Measurements from ENCODE around the gene CTNNA1. TPM values are rescaled to one million over a fixed set of nuclear protein-coding genes. Genes with fewer than 3 reads are reported as not detected.

The CTNNA1 gene
- total and polyA plus RNA-seq, 2 donors (not counting 3 experiments of a cell fraction or from before 2014, with no cell fraction given) = 156 to 394 TPM

DNA sequence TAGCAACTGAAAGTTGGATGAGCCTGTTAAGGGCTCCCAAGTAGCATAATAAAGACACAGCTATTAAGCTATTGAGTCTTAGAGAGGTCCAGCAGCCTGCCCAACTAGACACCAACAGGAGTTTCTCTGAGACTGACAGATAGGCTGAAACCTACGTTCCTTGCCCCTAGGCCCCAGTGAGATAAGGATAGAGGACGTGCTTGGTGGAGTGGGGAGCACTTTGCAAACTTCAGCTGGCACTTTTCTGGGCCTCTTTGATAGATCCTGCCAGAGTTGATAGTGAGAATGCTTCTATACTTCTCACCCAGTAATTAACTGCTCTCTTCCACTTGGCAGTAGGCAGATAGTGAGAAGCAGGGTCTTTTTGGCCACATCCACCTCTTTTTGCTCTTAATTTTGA lies 20.8 kb upstream of the CTNNA1 start:
- CTCF ChIA-PET = interaction anchor here (0.6 to 1.2 kb wide), 3 partner anchors 19 to 57 kb away, joined by 3 read pairs; no protein-coding TSS in a partner anchor
- H2AFZ ChIP-seq (ENCODE audit: low read depth, low read length) = no peak overlapping the region
- H3K27ac ChIP-seq (ENCODE audit: insufficient read depth, low read depth, low read length) = no peak overlapping the region
- H4K20me1 ChIP-seq (replicated peaks; ENCODE audit: control insufficient read depth, extremely low read depth, insufficient read depth, low read length) = no peaks in the 10 kb centered on the region
- H3K79me2 ChIP-seq (ENCODE audit: control insufficient read depth, insufficient read depth, low read length) = no peaks in the 10 kb centered on the region
- intact Hi-C loops (cut with micrococcal nuclease) (no loop called here), dilution Hi-C loops (cut with MboI; ENCODE audit: extremely low pct_ligation_motif_present, low sequenced_read_pairs) (no loop called here)
- H3K9me3 ChIP-seq (replicated peaks; ENCODE audit: control insufficient read depth, insufficient read depth, low read length) = no peaks in the 10 kb centered on the region
- H3K4me3 ChIP-seq (replicated peaks in 1 of 3; ENCODE audit: insufficient read depth in 1 of 3, low read depth in 1 of 3, low read length in 3 of 3) = no peak overlapping the region
- no peak overlapping the region for H3K9ac ChIP-seq (replicated peaks; ENCODE audit: extremely low read depth, insufficient read depth, low read length)
- peaks cover 0 to 4% of the 10 kb centered on the region in 2 experiments for H3K27me3 ChIP-seq (ENCODE audit: control insufficient read depth in 2 of 2, insufficient read depth in 2 of 2, low read length in 2 of 2)
- no peak overlapping the region for H3K4me2 ChIP-seq (ENCODE audit: insufficient read depth, low read length)
- TF ChIP-seq GATA2 (IDR thresholded peaks at IDR 0.05; ENCODE audit: insufficient read depth, insufficient read length, low read depth, low read length) (no peak), FOS (IDR thresholded peaks at IDR 0.05; ENCODE audit: borderline replicate concordance, insufficient read depth, low read length) (no peak), MAX (IDR thresholded peaks at IDR 0.05; ENCODE audit: insufficient read depth, insufficient read length) (no peak), JUN (IDR thresholded peaks at IDR 0.05; ENCODE audit: borderline replicate concordance, insufficient read depth, insufficient read length, low read depth) (no peak), POLR2A (IDR thresholded peaks at IDR 0.05; ENCODE audit: low read depth, low read length) (no peak), MYC (IDR thresholded peaks at IDR 0.05; ENCODE audit: low read depth, low read length) (no peak), EZH2 (IDR thresholded peaks at IDR 0.05; ENCODE audit: borderline replicate concordance, low read depth, low read length, severe bottlenecking) (no peak)
- TF ChIP-seq, protein P1, sequence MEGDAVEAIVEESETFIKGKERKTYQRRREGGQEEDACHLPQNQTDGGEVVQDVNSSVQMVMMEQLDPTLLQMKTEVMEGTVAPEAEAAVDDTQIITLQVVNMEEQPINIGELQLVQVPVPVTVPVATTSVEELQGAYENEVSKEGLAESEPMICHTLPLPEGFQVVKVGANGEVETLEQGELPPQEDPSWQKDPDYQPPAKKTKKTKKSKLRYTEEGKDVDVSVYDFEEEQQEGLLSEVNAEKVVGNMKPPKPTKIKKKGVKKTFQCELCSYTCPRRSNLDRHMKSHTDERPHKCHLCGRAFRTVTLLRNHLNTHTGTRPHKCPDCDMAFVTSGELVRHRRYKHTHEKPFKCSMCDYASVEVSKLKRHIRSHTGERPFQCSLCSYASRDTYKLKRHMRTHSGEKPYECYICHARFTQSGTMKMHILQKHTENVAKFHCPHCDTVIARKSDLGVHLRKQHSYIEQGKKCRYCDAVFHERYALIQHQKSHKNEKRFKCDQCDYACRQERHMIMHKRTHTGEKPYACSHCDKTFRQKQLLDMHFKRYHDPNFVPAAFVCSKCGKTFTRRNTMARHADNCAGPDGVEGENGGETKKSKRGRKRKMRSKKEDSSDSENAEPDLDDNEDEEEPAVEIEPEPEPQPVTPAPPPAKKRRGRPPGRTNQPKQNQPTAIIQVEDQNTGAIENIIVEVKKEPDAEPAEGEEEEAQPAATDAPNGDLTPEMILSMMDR (IDR thresholded peaks at IDR 0.05; ENCODE audit: extremely low read depth in 1 of 2, insufficient read depth in 1 of 2, low read depth in 1 of 2, low read length in 2 of 2) = no peak
- BruUV-seq (replicated peaks) = no TSS peak
- POLR2A ChIA-PET = no interaction called here
- H3K36me3 ChIP-seq (ENCODE audit: control insufficient read depth in 2 of 2, extremely low read depth in 1 of 2, insufficient read depth in 2 of 2, low read length in 2 of 2) = no peaks in the 10 kb centered on the region
- no peaks in the 10 kb centered on the region for H3K4me1 ChIP-seq (ENCODE audit: control insufficient read depth, extremely low read depth, insufficient read depth, low read length)
- DNase-seq (ENCODE audit: low read depth, low spot score) (no peak), FAIRE-seq (no peak)
- H3K9me1 ChIP-seq (replicated peaks; ENCODE audit: control insufficient read depth, extremely low read depth, insufficient read depth, low read length) = no peaks in the 10 kb centered on the region

All from endothelial cell of umbilical vein (primary cell).